ENCODE measurements around the gene RNASE8. TPM values are rescaled to one million over a fixed set of nuclear protein-coding genes. Genes with fewer than 3 reads are reported as not detected.

Gene RNASE8
- total RNA-seq, 1 donor, result not detected

- TF ChIP-seq CTCF (IDR thresholded peaks at IDR 0.05; ENCODE audit: insufficient read depth, low read length), result peak; percentile 100
- H3K4me3 ChIP-seq (ENCODE audit: low read depth, low read length), result no peak overlapping the region
- DNase-seq (ENCODE audit: low read depth), result peak; percentile 71
Observed at GRCh38 chr14:21092273-21093011, 34.8 kb downstream of the RNASE8 start.

- H3K4me3 ChIP-seq (ENCODE audit: low read depth, low read length), result no peak overlapping the region
- DNase-seq (ENCODE audit: low read depth), result no peak
- no peak for TF ChIP-seq CTCF (IDR thresholded peaks at IDR 0.05; ENCODE audit: insufficient read depth, low read length)
Observed at GRCh38 chr14:21093018-21093417, 35.4 kb downstream of the RNASE8 start.

GRCh38 chr14:21093769-21094681 is 36.4 kb downstream of the RNASE8 start:
- H3K4me3 ChIP-seq (ENCODE audit: low read depth, low read length), result no peak overlapping the region
- no peak for DNase-seq (ENCODE audit: low read depth)
- TF ChIP-seq CTCF (IDR thresholded peaks at IDR 0.05; ENCODE audit: insufficient read depth, low read length), result peak; percentile 40

GRCh38 chr14:21095430-21096205 is 38.0 kb downstream of the RNASE8 start:
- no peak overlapping the region for H3K4me3 ChIP-seq (ENCODE audit: low read depth, low read length)
- no peak for TF ChIP-seq CTCF (IDR thresholded peaks at IDR 0.05; ENCODE audit: insufficient read depth, low read length)
- DNase-seq (ENCODE audit: low read depth), result peak; percentile 39

- TF ChIP-seq CTCF (IDR thresholded peaks at IDR 0.05; ENCODE audit: insufficient read depth, low read length), result no peak
- DNase-seq (ENCODE audit: low read depth), result no peak
- H3K4me3 ChIP-seq (ENCODE audit: low read depth, low read length), result no peak overlapping the region
Observed at GRCh38 chr14:21096438-21096837, 38.8 kb downstream of the RNASE8 start.

- no peak for DNase-seq (ENCODE audit: low read depth)
- TF ChIP-seq CTCF (IDR thresholded peaks at IDR 0.05; ENCODE audit: insufficient read depth, low read length), result no peak
- peak overlapping the region; percentile 41 for H3K4me3 ChIP-seq (ENCODE audit: low read depth, low read length)
Observed at GRCh38 chr14:21096978-21097635, 39.5 kb downstream of the RNASE8 start.

All from fibroblast of the aortic adventitia (primary cell).